Hematopoietic multipotent progenitor cell treated with erythropoietin and hydrocortisone succinate and interleukin-3 and kit ligand, for 17 days (in vitro differentiated cells): ENCODE data around the gene ERCC2.
"Not testable (repeated sequence)": the region's sequence is repeated elsewhere in the genome, so short reads cannot be mapped to it uniquely, and the experiment has no call there.

Experiments used
- DNase-seq: peaks from one replicate; pipeline ENCODE4 v3.0.0-alpha.2; 2015; ENCODE audit warnings: low spot score

ERCC2 gene

GRCh38 chr19:45370410-45371204 is at the start of gene ERCC2:
ERCC2 (minus strand) TSS chr19:45370573; CDS start chr19:45370540, 33 bp downstream.
- peak; percentile 99 for DNase-seq

GRCh38 chr19:45419895-45420294 is 49.5 kb upstream of the ERCC2 start:
- no peak for DNase-seq

GRCh38 chr19:45419396-45419795 is 49.0 kb upstream of the ERCC2 start:
- no peak for DNase-seq

GRCh38 chr19:45418802-45419201 is 48.4 kb upstream of the ERCC2 start:
- DNase-seq, result no peak

GRCh38 chr19:45417151-45417550 is 46.8 kb upstream of the ERCC2 start:
- no peak for DNase-seq

GRCh38 chr19:45414468-45414867 is 44.1 kb upstream of the ERCC2 start:
- no peak for DNase-seq

DNA sequence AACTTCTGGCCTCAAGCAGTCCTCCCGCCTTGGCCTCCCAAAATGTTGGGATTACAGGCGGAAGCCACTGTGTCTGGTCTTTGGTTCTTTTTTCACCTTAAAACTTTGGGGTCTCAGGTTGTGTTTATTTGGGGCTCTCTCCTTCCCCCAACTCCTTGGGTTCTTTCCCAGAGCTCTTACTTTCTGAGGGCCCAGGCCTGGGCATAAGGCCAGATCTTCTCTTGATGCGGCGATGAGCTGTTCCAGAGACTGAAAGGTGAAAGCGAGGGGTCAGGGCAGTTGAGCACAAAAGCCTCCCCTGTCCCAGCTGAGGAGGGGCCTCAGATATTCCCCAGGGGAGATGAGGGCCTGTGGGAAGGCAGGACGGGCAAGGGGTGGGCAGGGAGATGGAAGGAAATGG is 43.1 kb upstream of the ERCC2 start:
- no peak for DNase-seq

DNA sequence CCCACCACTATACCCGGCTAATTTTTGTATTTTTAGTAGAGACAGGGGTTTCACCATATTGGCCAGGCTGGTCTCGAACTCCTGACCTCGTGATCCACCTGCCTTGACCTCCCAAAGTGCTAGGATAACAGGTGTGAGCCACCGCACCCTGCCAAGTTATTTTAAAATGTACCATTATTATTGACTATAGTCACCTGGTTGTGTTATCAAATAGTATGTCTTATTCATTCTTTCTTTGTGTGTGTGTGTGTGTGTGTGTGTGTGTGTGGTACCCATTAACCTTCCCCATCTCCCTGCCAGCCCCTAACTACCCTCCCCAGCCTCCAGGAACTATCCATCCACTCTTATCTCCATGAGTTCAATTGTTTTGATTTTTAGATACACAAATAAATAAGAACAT is 40.0 kb upstream of the ERCC2 start:
- not testable (repeated sequence) for DNase-seq

- no peak for DNase-seq
These were observed 39.2 kb upstream of the ERCC2 start for GRCh38 chr19:45409557-45409920.

DNA sequence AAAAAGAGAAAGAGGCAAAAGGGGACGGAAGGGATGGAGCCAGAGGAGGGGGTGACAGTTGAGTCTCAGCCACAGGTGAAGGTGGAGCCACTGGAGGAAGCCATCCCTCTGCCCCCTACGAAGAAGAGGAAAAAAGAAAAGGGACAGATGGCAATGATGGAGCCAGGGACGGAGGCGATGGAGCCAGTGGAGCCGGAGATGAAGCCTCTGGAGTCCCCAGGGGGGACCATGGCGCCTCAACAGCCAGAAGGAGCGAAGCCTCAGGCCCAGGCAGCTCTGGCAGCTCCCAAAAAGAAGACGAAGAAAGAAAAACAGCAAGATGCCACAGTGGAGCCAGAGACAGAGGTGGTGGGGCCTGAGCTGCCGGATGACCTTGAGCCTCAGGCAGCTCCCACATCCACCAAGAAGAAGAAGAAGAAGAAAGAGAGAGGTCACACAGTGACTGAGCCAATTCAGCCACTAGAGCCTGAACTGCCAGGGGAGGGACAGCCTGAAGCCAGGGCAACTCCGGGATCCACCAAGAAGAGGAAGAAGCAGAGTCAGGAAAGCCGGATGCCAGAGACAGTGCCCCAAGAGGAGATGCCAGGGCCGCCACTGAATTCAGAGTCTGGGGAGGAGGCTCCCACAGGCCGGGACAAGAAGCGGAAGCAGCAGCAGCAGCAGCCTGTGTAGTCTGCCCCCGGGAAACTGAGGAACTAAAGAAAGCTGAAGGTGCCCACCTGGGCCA is 38.6 kb upstream of the ERCC2 start:
- no peak for DNase-seq

- no peak for DNase-seq
These were observed 37.7 kb upstream of the ERCC2 start for GRCh38 chr19:45408121-45408520.

GRCh38 chr19:45407585-45407984 is 37.2 kb upstream of the ERCC2 start:
- not testable (repeated sequence) for DNase-seq

DNA sequence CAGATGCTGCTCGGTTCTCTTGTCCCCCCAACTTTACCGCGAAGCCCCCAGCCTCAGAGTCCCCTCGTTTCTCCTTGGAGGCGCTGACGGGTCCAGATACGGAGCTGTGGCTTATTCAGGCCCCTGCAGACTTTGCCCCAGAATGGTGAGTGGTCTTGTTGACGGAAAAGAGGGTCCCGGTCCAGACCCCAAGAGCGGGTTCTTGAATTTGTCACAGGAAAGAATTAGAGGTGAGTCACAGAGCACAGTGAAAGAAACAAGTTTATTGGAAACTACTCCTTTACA is 36.7 kb upstream of the ERCC2 start:
- DNase-seq, result no peak

DNA sequence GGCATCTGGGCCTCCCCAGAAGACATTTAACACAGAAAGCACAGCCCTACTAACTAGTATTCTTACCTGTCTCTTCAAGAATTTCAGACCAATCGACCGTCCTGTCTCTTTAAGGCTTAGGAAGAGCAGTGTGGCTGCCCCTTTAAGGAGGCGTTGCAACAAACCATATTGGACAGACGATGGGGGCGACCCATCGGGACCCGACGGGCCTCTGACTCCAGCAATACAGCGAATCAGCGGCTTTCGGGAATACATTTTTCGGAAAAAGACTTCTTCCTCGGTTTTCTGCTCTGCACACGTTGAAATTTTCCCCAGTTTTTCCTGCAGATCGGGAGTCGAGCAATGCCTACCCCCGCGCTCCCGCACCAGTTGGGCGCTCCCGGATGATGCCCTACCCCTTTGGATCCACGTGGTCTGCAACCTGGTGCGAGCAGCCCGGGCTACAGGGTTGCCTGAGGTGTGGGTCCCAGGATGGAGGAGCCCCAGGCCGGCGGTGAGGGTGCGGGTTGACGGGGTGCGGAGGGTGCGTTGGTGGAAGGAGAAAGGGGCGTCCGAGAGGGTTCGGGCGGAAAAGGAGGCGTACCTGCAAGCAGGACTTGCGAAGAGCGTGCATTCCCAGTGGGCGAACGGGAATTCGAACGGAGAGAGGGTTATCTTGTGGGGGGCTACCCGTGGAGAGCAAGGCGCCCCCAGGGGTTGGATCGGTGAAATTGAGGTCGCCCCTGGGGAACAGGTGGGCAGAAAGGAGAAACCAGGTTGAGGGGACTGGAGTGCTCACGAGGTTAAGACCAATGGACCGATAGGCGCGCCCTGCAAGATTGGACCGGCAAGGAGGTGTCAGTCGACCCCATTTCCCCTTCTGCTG is 36.1 kb upstream of the ERCC2 start, which contains the start of gene POLR1G:
TSS of gene POLR1G (plus strand) at position 419 of the 865 bp plus-strand sequence. CDS start at position 472, 53 bp downstream.
- DNase-seq, result peak; percentile 88

GRCh38 chr19:45405435-45406225 is 35.3 kb upstream of the ERCC2 start:
- DNase-seq, result peak; percentile 77

- DNase-seq, result no peak
These were observed 34.4 kb upstream of the ERCC2 start, which contains the start of gene PPP1R13L for GRCh38 chr19:45404557-45405434. PPP1R13L (minus strand) TSS chr19:45405069; CDS start chr19:45398318, 6,751 bp downstream.

- peak; percentile 70 for DNase-seq
These were observed 33.6 kb upstream of the ERCC2 start for GRCh38 chr19:45403781-45404556.

- DNase-seq, result no peak
These were observed 32.9 kb upstream of the ERCC2 start for GRCh38 chr19:45403272-45403671.

- peak; percentile 23 for DNase-seq
These were observed 32.1 kb upstream of the ERCC2 start for GRCh38 chr19:45402298-45403061.
